Measurements from ENCODE around the gene LINGO3.

GRCh38 chr19:2306281-2306806, 1.6 kb downstream of the LINGO3 start:
- TF ChIP-seq EZH2 (IDR thresholded peaks at IDR 0.05; ENCODE audit: insufficient read depth, poor library complexity, severe bottlenecking) (no peak), EZH2phosphoT487 (IDR thresholded peaks at IDR 0.05; ENCODE audit: insufficient read depth, low read depth) (no peak)
